Astrocyte (in vitro differentiated cells and primary cell): ENCODE measurements around the gene CAGE1. TPM values are rescaled to one million over a fixed set of nuclear protein-coding genes. Genes with fewer than 3 reads are reported as not detected.

Experiments used
- DNase-seq: peaks from one replicate; pipeline ENCODE4 v3.0.0-alpha.2; 2010; ENCODE audit warnings: low read depth
- FAIRE-seq: peaks from 2 replicates; lab custom pipeline; 2011; peaks lifted over from hg19 to GRCh38; lab: Jason Lieb, UNC
- H2AFZ ChIP-seq: 2 replicates; pipeline ENCODE4 v1.6.0; 2012; ENCODE audit warnings: low read depth, low read length, inconsistent platforms
- H3K27ac ChIP-seq: 2 replicates; pipeline ENCODE4 v1.5.1; 2011; ENCODE audit warnings: low read depth, low read length, inconsistent platforms
- H3K27me3 ChIP-seq: 2 replicates; pipeline ENCODE4 v1.6.0; 2011; ENCODE audit warnings: low read length, inconsistent platforms; ENCODE audit not compliant: insufficient read depth
- H3K36me3 ChIP-seq: 2 replicates; pipeline ENCODE4 v1.5.1; 2011; ENCODE audit warnings: low read length, inconsistent platforms; ENCODE audit not compliant: insufficient read depth
- H3K4me1 ChIP-seq: 2 replicates; pipeline ENCODE4 v1.5.1; 2011; ENCODE audit warnings: low read length, inconsistent platforms; ENCODE audit not compliant: insufficient read depth
- H3K4me2 ChIP-seq: 2 replicates; pipeline ENCODE4 v1.6.0; 2012; ENCODE audit warnings: low read length, inconsistent platforms
- H3K4me3 ChIP-seq: 2 replicates; pipeline ENCODE4 v1.5.1; 2011; ENCODE audit warnings: low read depth, mild to moderate bottlenecking, low read length, inconsistent platforms; ENCODE audit not compliant: insufficient read depth
- H3K79me2 ChIP-seq: 2 replicates; pipeline ENCODE4 v1.6.0; 2012; ENCODE audit warnings: mild to moderate bottlenecking, low read length, inconsistent platforms; ENCODE audit not compliant: insufficient read depth
- H3K9ac ChIP-seq: 2 replicates; pipeline ENCODE4 v1.6.0; 2012; ENCODE audit warnings: mild to moderate bottlenecking, low read length, inconsistent platforms
- H3K9me3 ChIP-seq: 2 replicates; pipeline ENCODE4 v1.5.1; 2012; ENCODE audit warnings: low read depth, mild to moderate bottlenecking, low read length, inconsistent platforms; ENCODE audit not compliant: insufficient read depth
- H4K20me1 ChIP-seq: 2 replicates; pipeline ENCODE4 v1.6.0; 2012; ENCODE audit warnings: low read length, inconsistent platforms; ENCODE audit not compliant: insufficient read depth
- H3K27ac Mint-ChIP-seq: one replicate; pipeline ENCODE4 v1.8.0; 2021; ENCODE audit warnings: mild to moderate bottlenecking, mixed read lengths; ENCODE audit not compliant: unreplicated experiment
- H3K27me3 Mint-ChIP-seq: one replicate; pipeline ENCODE4 v1.8.0; 2021; ENCODE audit warnings: low read depth, mixed read lengths; ENCODE audit not compliant: unreplicated experiment
- H3K36me3 Mint-ChIP-seq: one replicate; pipeline ENCODE4 v1.8.0; 2021; ENCODE audit warnings: low read depth, mixed read lengths; ENCODE audit not compliant: unreplicated experiment
- H3K4me1 Mint-ChIP-seq: one replicate; pipeline ENCODE4 v1.8.0; 2021; ENCODE audit warnings: low read depth, mixed read lengths; ENCODE audit not compliant: unreplicated experiment
- H3K4me3 Mint-ChIP-seq: one replicate; pipeline ENCODE4 v1.8.0; 2021; ENCODE audit warnings: mild to moderate bottlenecking, moderate library complexity, mixed read lengths; ENCODE audit not compliant: unreplicated experiment
- H3K9me3 Mint-ChIP-seq: one replicate; pipeline ENCODE4 v1.8.0; 2021; ENCODE audit warnings: mild to moderate bottlenecking, mixed read lengths; ENCODE audit not compliant: unreplicated experiment
- CTCF ChIP-seq: IDR thresholded peaks from 2 replicates; pipeline ENCODE4 v1.5.1; 2011; ENCODE audit warnings: low read depth, mild to moderate bottlenecking, inconsistent platforms, low read length, moderate library complexity; ENCODE audit not compliant: insufficient read depth
- EZH2 ChIP-seq: IDR thresholded peaks from 2 replicates; pipeline ENCODE4 v1.6.1; 2012; ENCODE audit warnings: mild to moderate bottlenecking, low read length, inconsistent platforms; ENCODE audit not compliant: insufficient read depth
- total RNA-seq: library from RNA; stranded (reverse); gene quantifications from 2 replicates; pipeline ENCODE4 v1.2.1, GENCODE V29; 2021

Gene CAGE1
- total RNA-seq, 1 donor from 2014 or later, result 0.30 TPM

DNA sequence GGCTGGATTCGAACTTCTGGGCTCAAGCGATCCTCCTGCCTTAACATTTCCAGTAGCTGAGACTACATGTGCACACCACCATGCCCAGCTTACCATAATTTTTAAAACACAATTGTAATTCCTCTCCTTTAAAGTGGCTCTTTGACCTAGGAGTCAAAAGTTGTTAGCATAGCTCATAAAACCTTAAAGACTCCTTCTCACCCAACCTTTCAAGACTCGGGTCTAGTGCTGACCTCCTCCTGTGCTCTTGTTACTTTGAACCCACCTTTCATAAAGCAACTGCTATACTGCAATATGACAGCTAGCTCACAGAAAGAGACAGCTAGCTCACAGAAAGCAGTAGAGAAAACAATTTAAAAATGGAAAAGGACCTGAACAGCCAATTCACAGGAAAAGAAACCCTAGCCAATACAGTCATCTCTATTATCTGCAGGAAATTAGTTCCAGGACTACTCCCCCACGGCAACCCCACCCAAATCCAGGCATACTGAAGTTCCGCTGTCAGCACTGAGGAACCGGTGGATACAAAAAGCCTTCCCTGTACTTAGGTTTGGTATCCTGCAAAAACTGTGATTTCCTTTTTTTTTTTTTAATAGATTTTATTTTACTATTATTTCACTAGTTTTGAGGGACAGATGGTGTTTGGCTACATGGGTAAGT is 96.8 kb downstream of the CAGE1 start:
- FAIRE-seq (no peak), DNase-seq (no peak)
- Histone ChIP-seq H3K27ac (no peak overlapping the region), H3K9me3 (no peaks in the 10 kb centered on the region), H3K27me3 (no peaks in the 10 kb centered on the region), H4K20me1 (peaks cover 45% of the 10 kb centered on the region), H3K79me2 (peaks cover 19% of the 10 kb centered on the region), H3K4me1 (no peaks in the 10 kb centered on the region), H3K4me3 (no peak overlapping the region), H3K4me2 (no peak overlapping the region), H2AFZ (no peak overlapping the region), H3K9ac (no peak overlapping the region), H3K36me3 (peaks cover 76% of the 10 kb centered on the region)
- no peak overlapping the region for H3K27ac Mint-ChIP-seq
- H3K4me1 Mint-ChIP-seq, result no peaks in the 10 kb centered on the region
- no peaks in the 10 kb centered on the region for H3K9me3 Mint-ChIP-seq
- H3K27me3 Mint-ChIP-seq, result no peaks in the 10 kb centered on the region
- TF ChIP-seq EZH2, result no peak
- TF ChIP-seq CTCF, result no peak
- H3K4me3 Mint-ChIP-seq, result no peak overlapping the region
- peaks cover 2% of the 10 kb centered on the region for H3K36me3 Mint-ChIP-seq

DNA sequence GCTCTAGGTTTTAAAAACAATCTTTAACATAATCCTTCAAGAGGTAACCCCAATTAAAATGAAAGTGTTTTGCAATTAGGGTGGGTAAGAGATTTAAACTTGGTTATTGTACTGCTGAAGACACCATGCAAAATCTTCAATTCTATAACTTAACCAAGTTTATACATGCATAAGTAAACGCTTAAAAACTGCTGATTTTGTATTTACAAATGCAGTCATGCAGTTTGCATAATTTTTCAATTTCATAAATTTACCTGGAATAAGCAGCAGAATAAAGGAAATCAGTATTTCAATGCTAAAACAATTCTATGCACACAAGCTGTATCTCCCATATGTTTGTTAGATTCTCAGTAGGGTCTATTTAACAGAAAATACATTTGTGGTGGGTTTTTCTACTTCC is 99.5 kb downstream of the CAGE1 start:
- no peaks in the 10 kb centered on the region for H3K4me1 ChIP-seq
- H3K9me3 ChIP-seq, result no peaks in the 10 kb centered on the region
- no peak overlapping the region for H3K27ac ChIP-seq
- no peak overlapping the region for H3K4me3 ChIP-seq
- no peak overlapping the region for H2AFZ ChIP-seq
- Mint-ChIP-seq H3K4me1 (no peaks in the 10 kb centered on the region), H3K27ac (no peak overlapping the region), H3K9me3 (no peaks in the 10 kb centered on the region), H3K27me3 (no peaks in the 10 kb centered on the region), H3K36me3 (peaks cover 15% of the 10 kb centered on the region), H3K4me3 (no peak overlapping the region)
- TF ChIP-seq CTCF, result no peak
- no peak for TF ChIP-seq EZH2
- H4K20me1 ChIP-seq, result peaks cover 34% of the 10 kb centered on the region
- H3K9ac ChIP-seq, result no peak overlapping the region
- no peaks in the 10 kb centered on the region for H3K27me3 ChIP-seq
- H3K36me3 ChIP-seq, result peaks cover 69% of the 10 kb centered on the region
- no peak overlapping the region for H3K4me2 ChIP-seq
- DNase-seq (no peak), FAIRE-seq (no peak)
- H3K79me2 ChIP-seq, result peaks cover 13% of the 10 kb centered on the region

GRCh38 chr6:7285416-7285815 is 104.1 kb downstream of the CAGE1 start:
- Histone ChIP-seq H3K27ac (no peak overlapping the region), H4K20me1 (peaks cover 28% of the 10 kb centered on the region), H3K4me1 (no peaks in the 10 kb centered on the region), H3K9ac (no peak overlapping the region), H2AFZ (no peak overlapping the region), H3K36me3 (peaks cover 40% of the 10 kb centered on the region), H3K4me2 (no peak overlapping the region), H3K27me3 (no peaks in the 10 kb centered on the region), H3K9me3 (no peaks in the 10 kb centered on the region), H3K79me2 (no peaks in the 10 kb centered on the region), H3K4me3 (no peak overlapping the region)
- H3K27ac Mint-ChIP-seq, result no peak overlapping the region
- H3K27me3 Mint-ChIP-seq, result no peaks in the 10 kb centered on the region
- H3K36me3 Mint-ChIP-seq, result peaks cover 21% of the 10 kb centered on the region
- FAIRE-seq (no peak), DNase-seq (no peak)
- no peaks in the 10 kb centered on the region for H3K9me3 Mint-ChIP-seq
- TF ChIP-seq EZH2 (no peak), CTCF (no peak)
- H3K4me3 Mint-ChIP-seq, result no peak overlapping the region
- H3K4me1 Mint-ChIP-seq, result no peaks in the 10 kb centered on the region
